ENCODE results near the gene WDR83.

WDR83 gene

GRCh38 chr19:12722566-12723380 is 56.2 kb downstream of the WDR83 start (continued):
- TF ChIP-seq ZSCAN18 (tag by site-specific recombination; IDR thresholded peaks at IDR 0.05) = 0 out of 2 replicates have a peak, but pooled peaks have one; percentile 27
- peak; percentile 83; the same call in 1 of the 2 replicates for TF ChIP-seq INSM2 (tag by site-specific recombination; IDR thresholded peaks at IDR 0.05)
- no peak for TF ChIP-seq ZNF791 (tag by site-specific recombination; IDR thresholded peaks at IDR 0.05)
- no peak for TF ChIP-seq ZNF274 (IDR thresholded peaks at IDR 0.05; ENCODE audit: low read length)
- TF ChIP-seq ZNF274 (tag by site-specific recombination; IDR thresholded peaks at IDR 0.05; ENCODE audit: borderline replicate concordance) = no peak
- peak; percentile 95; the same call in 1 of the 2 replicates for TF ChIP-seq ZNF324 (tag by site-specific recombination; IDR thresholded peaks at IDR 0.05)
- no peak for TF ChIP-seq ZNF768 (tag by site-specific recombination; IDR thresholded peaks at IDR 0.05)
- TF ChIP-seq ZFP41 (tag by site-specific recombination; IDR thresholded peaks at IDR 0.05; ENCODE audit: borderline replicate concordance) = no peak
- no peak for TF ChIP-seq ZBTB49 (tag by site-specific recombination; IDR thresholded peaks at IDR 0.05; ENCODE audit: low read depth)
- TF ChIP-seq ZNF624 (tag by site-specific recombination; IDR thresholded peaks at IDR 0.05) = no peak
- no peak for TF ChIP-seq ZNF211 (tag by site-specific recombination; IDR thresholded peaks at IDR 0.05; ENCODE audit: low read depth)
- TF ChIP-seq ZNF837 (tag by site-specific recombination; IDR thresholded peaks at IDR 0.05) = no peak
- no peak for TF ChIP-seq ZNF121 (tag by site-specific recombination; IDR thresholded peaks at IDR 0.05)
- no peak for TF ChIP-seq ZSCAN4 (tag by site-specific recombination; IDR thresholded peaks at IDR 0.05)
- no peak for TF ChIP-seq GFI1B (tag by site-specific recombination; IDR thresholded peaks at IDR 0.05)
- TF ChIP-seq ZNF621 (tag by site-specific recombination; IDR thresholded peaks at IDR 0.05) = no peak
- TF ChIP-seq AEBP2 (tag by site-specific recombination; IDR thresholded peaks at IDR 0.05; ENCODE audit: borderline replicate concordance) = no peak
- TF ChIP-seq ZNF146 (tag by site-specific recombination; IDR thresholded peaks at IDR 0.05) = peak; percentile 6; the same call in 1 of the 2 replicates
- TF ChIP-seq ATF2 (tag by site-specific recombination; IDR thresholded peaks at IDR 0.05; ENCODE audit: low read depth) = peak; percentile 30; the same call in 1 of the 2 replicates
- TF ChIP-seq ZNF549 (tag by site-specific recombination; IDR thresholded peaks at IDR 0.05) = no peak
- TF ChIP-seq REST (tag by site-specific recombination; IDR thresholded peaks at IDR 0.05) = no peak
- TF ChIP-seq ZNF132 (tag by site-specific recombination; IDR thresholded peaks at IDR 0.05; ENCODE audit: borderline replicate concordance) = no peak
- no peak for TF ChIP-seq MYNN (tag by site-specific recombination; IDR thresholded peaks at IDR 0.05; ENCODE audit: borderline replicate concordance)

All from HEK293 (cell line).